Right lobe of liver (tissue), 4 donors: ENCODE results near the gene KRTAP5-4.

ENCODE experiments used
- POLR2A ChIP-seq: fragments of 450-650 bp; IDR thresholded peaks from one replicate; pipeline ENCODE4 v1.6.1; 2017; ENCODE audit warnings: antibody characterized with exemption, mild to moderate bottlenecking
- TF ChIP-seq, protein P1 (sequence below), 4 donors: fragments of 200-600 bp in 3 of 4; fragments of 450-650 bp in 1 of 4; IDR thresholded peaks; one replicate each; pipeline versions ENCODE4 v1.5.1 to v1.8.0; 2016 to 2022; ENCODE audit warnings: antibody characterized with exemption in 4 of 4, mild to moderate bottlenecking in 2 of 4
- donor health status: DM: no; HTN: no; CAD: no.
- donor health status: DM: no; HTN: no; CAD: no.
- donor health status: DM: no; HTN: yes; CAD: no.

DNA sequence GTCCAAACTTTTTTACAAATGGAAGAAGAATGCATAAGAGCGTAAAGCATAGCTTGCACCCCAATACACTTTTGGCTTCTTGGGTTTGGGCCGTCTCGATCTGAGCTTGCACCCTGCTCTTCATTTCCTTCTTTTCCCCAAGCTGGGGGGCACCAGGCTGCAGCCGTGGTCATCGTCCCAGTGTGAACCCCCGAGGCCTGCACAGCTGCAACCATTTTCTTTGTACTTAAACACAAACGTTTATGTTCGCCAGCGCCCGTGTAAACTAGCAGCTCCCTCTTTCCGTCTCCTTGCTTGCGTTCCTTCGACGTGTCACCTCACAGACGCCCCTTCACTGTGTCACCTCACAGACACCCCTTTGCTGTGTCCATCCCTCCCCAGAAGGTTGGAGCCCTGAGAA lies 17.7 kb upstream of the KRTAP5-4 start:
- TF ChIP-seq, protein P1, sequence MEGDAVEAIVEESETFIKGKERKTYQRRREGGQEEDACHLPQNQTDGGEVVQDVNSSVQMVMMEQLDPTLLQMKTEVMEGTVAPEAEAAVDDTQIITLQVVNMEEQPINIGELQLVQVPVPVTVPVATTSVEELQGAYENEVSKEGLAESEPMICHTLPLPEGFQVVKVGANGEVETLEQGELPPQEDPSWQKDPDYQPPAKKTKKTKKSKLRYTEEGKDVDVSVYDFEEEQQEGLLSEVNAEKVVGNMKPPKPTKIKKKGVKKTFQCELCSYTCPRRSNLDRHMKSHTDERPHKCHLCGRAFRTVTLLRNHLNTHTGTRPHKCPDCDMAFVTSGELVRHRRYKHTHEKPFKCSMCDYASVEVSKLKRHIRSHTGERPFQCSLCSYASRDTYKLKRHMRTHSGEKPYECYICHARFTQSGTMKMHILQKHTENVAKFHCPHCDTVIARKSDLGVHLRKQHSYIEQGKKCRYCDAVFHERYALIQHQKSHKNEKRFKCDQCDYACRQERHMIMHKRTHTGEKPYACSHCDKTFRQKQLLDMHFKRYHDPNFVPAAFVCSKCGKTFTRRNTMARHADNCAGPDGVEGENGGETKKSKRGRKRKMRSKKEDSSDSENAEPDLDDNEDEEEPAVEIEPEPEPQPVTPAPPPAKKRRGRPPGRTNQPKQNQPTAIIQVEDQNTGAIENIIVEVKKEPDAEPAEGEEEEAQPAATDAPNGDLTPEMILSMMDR (IDR thresholded peaks at IDR 0.05), result no peak
- no peak for TF ChIP-seq POLR2A
